Brain pericyte (primary cell): ENCODE measurements around the gene GJB6.
"Not testable (repeated sequence)": the region's sequence is repeated elsewhere in the genome, so short reads cannot be mapped to it uniquely, and the experiment has no call there.

Experiments used
- DNase-seq: peaks from one replicate; pipeline ENCODE4 v3.0.0-alpha.2; 2012; ENCODE audit warnings: low read depth, low spot score

The GJB6 gene

DNA sequence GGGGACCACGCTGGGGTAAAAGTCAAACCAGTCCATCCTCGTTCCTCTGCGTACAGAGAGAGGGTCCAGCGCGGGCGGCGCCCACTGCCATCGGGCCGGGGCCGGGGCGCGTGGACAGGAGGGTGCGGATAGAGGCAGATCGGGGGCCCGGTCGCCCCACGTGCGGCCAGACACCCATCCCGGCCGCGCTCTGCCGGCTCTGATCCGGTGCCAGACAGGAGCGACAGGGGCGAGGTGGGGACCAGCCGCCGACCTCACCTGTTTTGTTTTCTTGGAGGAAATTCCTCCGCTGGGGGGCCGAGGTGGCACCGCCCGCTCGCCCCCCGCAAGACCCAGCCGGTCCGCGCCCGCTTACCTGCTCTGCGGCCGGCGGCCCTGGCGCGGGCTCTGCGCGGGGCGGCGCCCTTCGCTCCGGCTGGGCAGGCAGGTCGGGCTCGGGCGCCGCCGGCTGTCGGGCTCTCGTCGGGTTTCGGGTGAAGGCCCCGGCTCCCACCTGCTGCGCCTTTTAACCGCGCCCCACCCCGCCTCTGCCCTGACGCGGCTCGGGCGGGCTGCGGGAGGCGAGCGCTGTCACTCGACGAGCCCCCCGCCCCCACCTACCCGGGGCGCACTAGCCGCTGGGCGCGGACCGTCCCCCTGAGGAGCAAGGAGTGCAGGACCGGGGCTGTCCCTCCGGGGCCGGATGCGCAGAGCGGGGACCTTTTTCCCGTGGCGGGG lies at the start of gene GJB6:
Gene GJB6, minus strand, starts transcription at position 481 of the 717 bp plus-strand sequence. CDS start 8,839 bp downstream, outside the sequence.
- no peak for DNase-seq

- DNase-seq = not testable (repeated sequence)
Observed at GRCh38 chr13:20276901-20277300, 44.8 kb upstream of the GJB6 start.

- no peak for DNase-seq
Observed at GRCh38 chr13:20274466-20274865, 42.3 kb upstream of the GJB6 start.

- DNase-seq = no peak
Observed at GRCh38 chr13:20272588-20273171, 40.6 kb upstream of the GJB6 start.

GRCh38 chr13:20272104-20272503 lies 40.0 kb upstream of the GJB6 start:
- no peak for DNase-seq

DNA sequence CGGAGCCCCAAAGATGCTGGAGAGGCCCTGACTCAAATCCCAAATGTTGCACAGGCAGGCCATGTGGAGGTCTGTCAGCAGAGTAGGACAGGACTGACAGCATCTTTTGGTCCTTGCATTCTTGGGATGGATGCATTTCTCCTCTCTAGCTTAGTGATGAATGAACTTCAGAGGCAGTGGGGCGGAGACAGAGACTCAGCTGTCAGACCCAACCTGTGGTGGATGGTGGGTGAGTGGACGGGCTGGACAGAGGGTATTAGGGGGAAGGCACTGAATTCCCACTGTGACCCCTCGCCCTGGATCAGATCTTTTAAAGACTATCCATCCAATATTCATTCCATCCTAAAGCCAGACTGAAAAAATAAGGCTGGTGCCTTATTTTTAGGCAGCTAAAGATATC lies 39.3 kb upstream of the GJB6 start:
- DNase-seq = no peak

GRCh38 chr13:20270163-20270865 lies 38.2 kb upstream of the GJB6 start:
- no peak for DNase-seq

DNA sequence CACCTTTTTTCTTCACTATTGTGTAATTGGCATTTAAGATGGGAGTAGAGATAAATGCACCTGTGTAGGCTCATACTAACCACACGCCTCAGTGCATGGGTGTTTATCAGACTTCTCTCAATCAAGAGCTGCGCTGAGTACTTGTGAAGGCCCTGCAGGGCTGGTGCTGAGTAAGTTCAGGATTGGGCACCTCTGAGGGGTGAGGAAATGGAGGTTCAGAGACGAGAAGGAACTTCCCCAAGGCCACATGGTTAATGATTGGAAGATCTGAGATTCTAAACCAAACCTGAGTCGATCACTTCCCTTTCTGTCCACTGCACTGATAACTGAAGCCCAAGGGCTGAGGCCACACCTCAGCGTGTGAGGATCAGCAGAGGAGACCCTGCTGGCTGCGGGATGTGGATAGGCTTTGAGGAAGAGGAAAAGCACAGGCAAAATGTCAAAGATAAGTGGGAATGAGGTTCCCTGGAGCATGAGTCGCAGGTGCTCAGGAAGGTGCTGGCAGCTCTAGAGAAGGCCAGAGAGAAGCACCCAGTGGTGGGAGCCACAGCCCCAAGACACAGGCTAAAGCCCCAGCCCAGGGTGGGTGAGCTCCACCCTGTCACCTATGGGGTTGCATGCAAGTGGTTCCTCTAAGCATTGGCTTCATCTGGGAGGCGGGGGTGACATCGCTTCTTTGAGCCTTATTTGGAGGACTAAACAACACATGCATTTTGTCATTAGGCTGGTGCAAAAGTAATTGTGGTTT lies 32.3 kb upstream of the GJB6 start:
- DNase-seq = no peak

DNA sequence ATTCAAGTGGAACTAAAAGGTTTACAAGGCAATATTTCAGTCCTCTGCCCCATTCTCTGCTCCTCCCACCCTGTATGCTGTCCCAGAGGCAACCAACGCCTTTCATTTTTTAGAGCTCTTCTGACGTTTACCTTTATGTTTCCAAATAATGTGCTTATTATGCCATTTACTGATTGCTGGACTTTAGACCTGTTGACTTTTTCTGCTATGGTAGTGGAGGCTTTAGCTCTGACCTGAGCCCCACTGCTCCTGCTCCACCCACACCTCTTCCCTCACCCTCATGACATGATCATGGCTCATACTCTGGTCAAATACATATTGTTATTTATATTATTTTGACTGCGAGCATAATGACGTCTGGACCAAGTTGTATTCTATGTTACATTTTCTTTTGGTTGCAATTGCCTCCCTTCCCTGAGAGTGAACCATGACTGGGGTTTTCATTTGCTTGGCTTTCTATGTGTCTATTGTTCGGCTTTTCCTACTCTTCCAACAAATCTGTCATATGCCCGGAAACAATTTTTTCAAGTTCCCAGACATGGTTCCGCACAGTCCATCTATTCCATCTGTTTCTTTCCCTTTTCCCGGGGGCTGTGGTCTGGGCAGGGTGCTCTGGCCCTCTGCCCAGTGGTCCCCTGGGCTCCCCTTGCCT lies 31.4 kb upstream of the GJB6 start:
- DNase-seq = no peak

DNA sequence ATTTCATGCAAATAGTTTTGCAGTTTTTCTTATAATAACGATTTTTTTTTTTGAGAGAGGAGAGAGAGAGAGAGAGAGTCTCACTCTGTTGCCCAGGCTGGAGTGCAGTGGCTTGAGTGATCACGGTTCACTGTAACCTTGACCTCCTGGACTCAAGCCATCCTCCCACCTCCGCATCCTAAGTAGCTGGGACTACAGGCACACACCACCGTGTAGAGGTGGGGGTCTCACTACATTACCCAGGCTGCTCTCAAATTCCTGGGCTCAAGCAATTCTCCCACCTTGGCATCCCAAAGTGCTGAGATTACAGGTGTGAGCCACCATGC lies 26.8 kb upstream of the GJB6 start:
- DNase-seq = no peak

DNA sequence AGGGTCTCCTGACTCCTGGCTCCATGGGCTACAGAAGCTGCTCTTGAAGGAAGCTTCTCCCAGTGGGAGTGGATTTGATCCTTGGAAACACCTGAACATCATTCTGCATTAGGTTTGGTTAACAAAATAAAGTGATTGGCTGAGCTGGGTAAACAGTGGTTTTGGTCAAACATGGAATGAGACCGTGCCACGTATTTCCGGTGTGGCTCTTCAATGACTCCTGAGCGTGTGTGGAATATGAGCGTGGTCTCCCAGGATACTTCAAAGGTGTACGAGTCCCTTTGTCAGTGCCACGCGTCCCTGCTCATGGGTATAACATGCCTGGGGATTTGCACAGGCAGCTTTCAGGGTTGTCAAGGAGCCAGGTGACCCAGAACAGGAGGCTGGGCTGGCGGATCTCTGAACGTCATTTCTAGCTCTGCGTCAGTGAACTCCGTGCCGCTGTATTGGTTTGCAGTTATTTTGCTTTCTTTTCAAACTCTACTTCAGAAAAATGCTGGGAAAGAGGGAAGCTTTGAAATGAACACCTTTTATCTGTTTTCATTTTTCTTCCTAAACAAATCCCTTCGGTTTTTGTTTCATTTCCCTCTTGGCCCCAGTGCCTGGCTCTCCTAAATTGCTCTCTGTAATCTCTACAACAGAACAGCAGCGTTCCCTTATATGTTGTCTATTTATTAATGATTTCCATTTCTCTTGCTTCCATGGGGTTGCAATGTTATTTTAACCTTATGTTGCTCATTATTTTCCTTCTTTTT lies 26.3 kb upstream of the GJB6 start:
- no peak for DNase-seq

DNA sequence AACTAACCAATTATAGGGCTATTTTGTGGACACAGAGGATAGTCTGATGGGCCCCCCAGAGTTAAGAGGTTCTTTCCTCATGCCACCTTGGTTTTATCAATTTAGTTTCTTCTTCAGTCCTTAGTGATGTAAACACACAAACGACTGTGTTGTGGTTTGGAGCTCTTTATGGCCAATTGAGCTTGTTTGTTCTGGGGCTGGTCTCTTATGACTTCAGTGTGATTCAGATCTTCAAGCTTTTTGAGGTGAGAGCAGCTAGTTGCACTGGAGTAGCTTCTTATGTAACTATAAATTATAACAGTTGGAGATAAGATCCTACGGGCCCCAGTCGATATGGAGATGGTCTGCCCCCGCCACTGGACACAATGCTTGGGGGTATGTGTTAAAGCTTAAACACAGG lies 22.0 kb upstream of the GJB6 start:
- DNase-seq = no peak

- DNase-seq = no peak
Observed at GRCh38 chr13:20249913-20250312, 17.8 kb upstream of the GJB6 start.

DNA sequence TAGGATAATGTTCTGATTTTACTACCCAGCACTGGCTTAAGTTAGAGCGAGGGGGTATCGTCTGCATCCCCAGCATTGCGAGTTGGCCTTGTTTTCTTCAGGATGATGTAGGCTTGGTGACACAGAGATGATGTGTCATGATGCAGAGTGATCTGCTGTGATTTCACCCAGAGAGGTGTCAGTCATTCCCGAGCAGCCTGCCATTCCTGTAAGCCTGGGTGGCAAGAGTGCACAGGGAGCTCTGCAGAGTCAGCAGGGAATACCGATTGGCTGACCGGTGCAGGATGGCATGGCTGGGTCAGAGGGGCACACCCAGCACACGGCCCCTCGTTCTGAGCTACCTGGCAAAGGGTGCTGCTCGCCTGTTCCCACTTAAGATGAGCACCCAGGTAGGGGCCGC lies 15.8 kb upstream of the GJB6 start:
- DNase-seq = no peak

DNA sequence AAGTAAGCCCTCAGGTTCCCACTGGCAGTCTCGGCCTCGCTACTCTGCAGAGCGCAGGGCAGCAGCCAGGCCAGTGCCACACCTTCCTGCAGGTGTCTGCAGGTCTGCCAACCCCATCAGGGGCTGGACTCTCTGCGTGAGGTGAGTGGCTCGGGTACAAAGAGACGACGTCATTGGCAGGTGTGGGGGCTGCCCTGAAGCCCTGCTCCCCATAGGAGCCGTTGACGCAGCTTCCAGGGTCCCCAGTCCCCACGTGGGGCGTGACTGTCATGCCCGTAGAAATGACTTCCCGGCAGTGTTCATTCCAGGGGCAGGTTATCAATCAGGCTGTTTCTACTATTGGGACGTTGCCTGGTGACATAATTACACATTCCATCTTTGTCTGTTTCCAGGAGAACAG lies 15.3 kb upstream of the GJB6 start:
- DNase-seq = no peak

GRCh38 chr13:20241593-20241992 lies 9.5 kb upstream of the GJB6 start:
- no peak for DNase-seq

DNA sequence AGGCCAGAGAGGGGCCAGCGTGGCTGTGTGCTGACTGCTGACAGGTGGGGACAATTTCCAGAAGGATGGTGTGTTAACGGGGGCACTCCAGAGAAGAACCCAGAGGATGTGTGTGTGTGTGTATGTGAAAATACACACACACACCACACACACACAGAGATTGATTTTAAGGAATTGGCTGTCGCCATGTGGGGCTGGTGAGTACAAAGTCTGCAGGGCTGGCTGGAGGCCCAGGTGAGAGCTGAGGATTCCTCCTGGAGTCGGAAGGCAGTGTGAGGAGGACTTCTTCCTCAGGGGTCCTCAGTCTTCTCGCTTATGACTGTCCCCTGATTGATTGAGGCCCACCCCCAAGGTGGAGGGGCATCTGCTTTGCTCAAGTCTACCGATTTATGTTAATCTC lies 7.6 kb upstream of the GJB6 start:
- no peak for DNase-seq

GRCh38 chr13:20232556-20233277 lies 598 bp upstream of the GJB6 start:
- no peak for DNase-seq

DNA sequence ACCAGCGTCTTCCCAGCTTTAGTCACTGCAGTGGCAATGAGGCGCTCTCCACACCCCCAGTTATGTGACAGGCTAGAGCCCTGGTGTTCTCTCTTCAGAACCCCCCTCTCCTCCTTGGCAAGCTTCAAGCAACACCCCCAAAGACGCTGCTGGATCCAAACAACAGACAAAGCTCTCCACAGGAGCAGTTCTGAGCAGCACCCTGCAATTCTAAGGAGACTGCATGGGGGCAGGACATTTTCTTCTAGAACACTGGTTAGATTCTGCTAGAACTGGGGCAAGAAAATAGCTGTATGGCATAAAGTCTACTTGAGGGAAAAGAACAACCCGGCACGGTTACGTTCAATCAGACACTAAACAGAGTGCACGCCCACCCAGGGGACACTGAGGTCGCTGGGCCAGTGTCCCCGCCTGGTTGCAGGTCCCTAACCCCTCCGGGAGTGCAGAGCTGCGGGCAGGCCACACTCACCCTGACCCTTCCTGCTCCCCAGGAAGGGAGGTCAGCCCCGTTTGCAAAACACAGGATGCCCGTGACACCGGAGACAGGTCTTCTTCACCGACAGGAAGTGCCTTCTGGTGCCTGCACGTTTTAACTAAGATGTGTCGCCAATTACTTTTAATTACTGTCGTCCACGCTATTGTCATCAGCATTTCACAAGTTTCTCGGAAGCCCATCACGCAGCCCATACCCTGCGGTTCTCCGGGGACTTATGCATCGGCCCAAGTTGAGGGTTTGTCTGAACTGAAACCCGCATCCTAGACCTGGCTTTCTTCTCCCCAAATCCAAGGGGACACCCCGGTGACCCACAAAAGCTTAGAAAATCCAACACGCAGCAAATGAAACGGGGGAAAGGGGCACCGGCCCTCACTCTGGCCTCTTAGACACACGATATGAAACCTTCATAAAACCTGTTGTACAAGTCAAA lies 943 bp downstream of the GJB6 start:
- no peak for DNase-seq
